IPS-20b (cell line): ENCODE measurements around the gene SUN1.

Source experiments
- H3K27ac ChIP-seq: one replicate; pipeline ENCODE4 v1.5.1; 2013; ENCODE audit warnings: low read length
- H3K27me3 ChIP-seq: 2 replicates; pipeline ENCODE4 v1.6.1; 2013; ENCODE audit warnings: mild to moderate bottlenecking, low read length, inconsistent platforms; ENCODE audit not compliant: insufficient read depth
- H3K36me3 ChIP-seq: 2 replicates; pipeline ENCODE4 v1.6.1; 2013; ENCODE audit warnings: low read depth, mild to moderate bottlenecking, inconsistent platforms, low read length, moderate library complexity; ENCODE audit not compliant: insufficient read depth
- H3K4me1 ChIP-seq: 2 replicates; pipeline ENCODE4 v1.6.1; 2013; ENCODE audit warnings: mild to moderate bottlenecking, control low read depth, inconsistent platforms, low read length, moderate library complexity; ENCODE audit not compliant: insufficient read depth
- H3K4me3 ChIP-seq: 2 replicates; pipeline ENCODE4 v1.5.1; 2013; ENCODE audit warnings: mild to moderate bottlenecking, low read length, inconsistent platforms
- H3K9ac ChIP-seq: 2 replicates; pipeline ENCODE4 v1.6.1; 2013; ENCODE audit warnings: low read depth, mild to moderate bottlenecking, inconsistent platforms, low read length, moderate library complexity
- H3K9me3 ChIP-seq: 2 replicates; pipeline ENCODE4 v1.6.1; 2013; ENCODE audit warnings: mild to moderate bottlenecking, low read depth, low read length, inconsistent platforms; ENCODE audit not compliant: insufficient read depth

The SUN1 gene

DNA sequence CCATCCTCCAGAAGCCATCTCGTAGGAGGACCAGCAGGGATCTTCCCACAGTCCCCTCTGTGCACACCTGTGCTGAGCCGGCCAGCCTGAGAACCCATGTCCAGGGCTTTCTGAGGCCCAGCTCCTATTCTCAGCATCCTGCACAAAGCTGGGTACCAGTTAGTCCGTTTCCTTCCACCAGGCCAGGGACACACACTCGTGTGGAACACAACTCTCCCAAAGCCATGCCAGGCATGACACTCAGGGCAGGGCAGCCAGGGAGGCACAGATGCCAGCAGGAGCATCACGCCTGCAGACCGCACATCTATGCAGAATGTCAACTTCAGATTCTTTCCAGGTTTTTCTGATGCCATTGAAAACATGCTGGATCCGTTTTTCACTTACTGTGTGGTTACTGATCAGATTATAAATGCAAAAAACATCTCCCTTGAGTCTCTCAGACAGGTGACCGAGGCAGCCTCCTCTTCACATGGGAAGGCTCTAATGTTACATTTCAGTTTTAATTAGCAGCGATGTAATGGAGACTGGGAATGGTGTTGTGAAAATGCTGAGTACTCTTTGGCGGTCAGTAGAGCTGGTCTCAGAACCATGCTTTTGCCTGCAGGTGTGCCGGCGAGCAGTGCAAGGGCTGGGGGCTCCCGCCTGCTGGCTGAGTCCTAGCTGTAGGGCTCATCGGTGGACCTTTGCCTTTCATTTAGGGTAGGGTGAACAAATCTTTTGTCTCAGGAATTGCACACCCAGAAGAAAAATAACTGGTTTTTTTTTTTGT lies 3.3 kb upstream of the SUN1 start:
- Histone ChIP-seq H3K9me3 (no peaks in the 10 kb centered on the region), H3K27me3 (no peaks in the 10 kb centered on the region), H3K4me3 (no peak overlapping the region), H3K36me3 (peaks cover 11% of the 10 kb centered on the region; the same call in 1 of the 2 replicates), H3K9ac (no peak overlapping the region), H3K27ac (no peak overlapping the region), H3K4me1 (peaks cover 16% of the 10 kb centered on the region; the same call in 1 of the 2 replicates)

DNA sequence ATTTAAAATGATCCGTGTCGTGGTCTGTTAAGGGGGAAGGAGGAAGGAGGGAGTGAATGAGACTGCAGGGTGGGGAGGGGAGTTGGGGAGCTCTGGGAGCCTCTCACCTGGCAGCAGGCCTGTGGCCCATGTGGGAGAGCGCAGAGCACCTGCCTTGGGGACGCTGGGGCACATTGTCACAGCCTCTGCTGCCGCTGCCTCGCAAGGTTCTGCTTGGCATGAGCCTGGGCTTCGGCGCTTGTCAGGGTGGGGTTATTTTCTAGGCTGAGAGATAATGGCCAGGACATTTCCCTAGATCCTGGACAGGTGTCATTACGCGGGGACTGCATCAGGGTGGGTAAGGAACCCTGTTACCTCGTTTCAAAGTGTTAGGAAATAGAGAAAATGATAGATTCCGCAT lies 2.2 kb upstream of the SUN1 start:
- no peaks in the 10 kb centered on the region for H3K9me3 ChIP-seq
- H3K4me1 ChIP-seq = peaks cover 16% of the 10 kb centered on the region; the same call in 1 of the 2 replicates
- H3K9ac ChIP-seq = no peak overlapping the region
- H3K4me3 ChIP-seq = no peak overlapping the region
- no peak overlapping the region for H3K27ac ChIP-seq
- no peaks in the 10 kb centered on the region for H3K27me3 ChIP-seq
- peaks cover 11% of the 10 kb centered on the region; the same call in 1 of the 2 replicates for H3K36me3 ChIP-seq

DNA sequence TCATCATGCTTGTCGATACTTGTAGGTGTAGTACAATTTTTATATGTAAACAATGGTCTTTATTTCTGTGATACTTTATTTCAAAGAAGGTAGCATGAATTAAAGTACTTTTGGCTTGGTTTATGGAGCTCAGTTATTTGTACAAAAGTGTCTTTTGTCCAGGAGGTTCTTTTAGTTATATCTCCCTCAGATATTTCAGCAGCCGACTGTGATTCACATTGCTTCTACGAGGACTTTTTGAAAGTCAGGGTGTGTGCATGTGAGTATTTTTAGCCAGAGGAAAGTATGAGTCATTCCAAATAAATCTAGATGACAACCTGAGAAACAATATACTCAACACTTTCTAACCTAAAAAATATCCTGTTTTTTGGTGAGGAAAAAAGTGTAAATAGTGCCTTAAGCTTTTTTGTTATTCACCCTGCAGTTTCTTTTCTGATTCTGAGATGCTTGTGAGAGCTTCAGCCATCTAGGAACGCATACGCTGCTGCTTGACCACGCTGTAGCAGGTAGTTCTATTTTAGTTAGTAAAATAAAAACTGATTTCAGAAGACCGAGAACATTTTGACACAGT lies 595 bp upstream of the SUN1 start:
- H3K4me3 ChIP-seq = 0 out of 2 replicates have a peak overlapping the region, but pooled peaks have one; percentile 9
- H3K36me3 ChIP-seq = peaks cover 18% of the 10 kb centered on the region
- peaks cover 16% of the 10 kb centered on the region for H3K4me1 ChIP-seq
- no peaks in the 10 kb centered on the region for H3K27me3 ChIP-seq
- H3K9ac ChIP-seq = peak overlapping the region; percentile 50; the same call in 1 of the 2 replicates
- H3K9me3 ChIP-seq = no peaks in the 10 kb centered on the region
- no peak overlapping the region for H3K27ac ChIP-seq

DNA sequence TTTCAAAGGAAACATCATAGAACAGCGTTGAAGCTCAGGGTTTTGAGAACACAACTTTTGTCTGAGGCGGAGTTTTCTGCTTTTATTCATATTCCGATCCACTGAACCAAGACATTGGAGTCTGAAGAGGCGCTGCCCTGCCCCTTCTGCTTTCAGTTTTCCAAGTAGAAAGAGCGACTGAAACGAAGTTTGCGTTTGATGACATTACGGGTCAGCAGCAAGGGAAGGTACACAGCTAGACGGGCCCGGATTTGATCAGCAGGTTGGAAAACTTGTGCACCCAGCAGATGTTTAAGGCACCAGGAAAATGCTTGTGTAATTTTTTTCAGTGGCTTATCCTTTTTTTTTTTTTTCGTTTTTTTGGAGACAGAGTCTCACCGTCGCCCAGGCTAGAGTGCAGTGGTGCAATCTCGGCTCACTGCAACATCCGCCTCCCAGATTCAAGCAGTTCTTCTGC lies 720 bp downstream of the SUN1 start:
- no peak overlapping the region for H3K9ac ChIP-seq
- peaks cover 29% of the 10 kb centered on the region for H3K36me3 ChIP-seq
- H3K27ac ChIP-seq = no peak overlapping the region

DNA sequence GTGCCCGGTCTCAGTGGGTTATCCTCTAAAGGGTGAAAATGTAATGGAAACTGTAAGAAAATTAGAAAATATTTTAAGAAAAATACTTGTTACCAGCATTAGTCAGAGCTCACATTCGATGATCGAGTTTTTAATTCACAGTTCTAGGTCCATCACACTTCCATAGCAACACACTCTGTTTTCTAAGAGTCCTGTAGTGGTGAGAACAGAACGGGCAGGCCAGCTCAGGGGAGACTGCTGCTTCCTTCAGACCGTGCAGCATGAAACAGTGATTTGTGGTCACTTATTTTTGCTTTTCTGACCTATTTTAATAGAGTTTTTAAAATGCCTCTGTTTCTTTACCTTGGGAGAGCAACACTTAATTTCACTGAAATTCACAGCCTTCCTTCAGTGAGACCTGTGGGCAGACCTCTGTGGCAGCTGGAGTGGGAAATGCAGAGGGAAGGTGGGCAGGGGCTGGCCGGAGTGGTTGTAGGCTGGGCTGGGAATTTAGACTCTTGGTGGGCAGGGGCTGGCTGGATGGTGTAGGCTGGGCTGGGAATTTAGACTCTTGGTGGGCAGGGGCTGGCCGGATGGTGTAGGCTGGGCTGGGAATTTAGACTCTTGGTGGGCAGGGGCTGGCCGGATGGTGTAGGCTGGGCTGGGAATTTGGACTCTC lies 1.5 kb downstream of the SUN1 start:
- no peak overlapping the region for H3K9ac ChIP-seq
- H3K4me3 ChIP-seq = no peak overlapping the region
- no peaks in the 10 kb centered on the region for H3K9me3 ChIP-seq
- no peaks in the 10 kb centered on the region for H3K27me3 ChIP-seq
- peaks cover 16% of the 10 kb centered on the region for H3K4me1 ChIP-seq
- peaks cover 32% of the 10 kb centered on the region for H3K36me3 ChIP-seq
- no peak overlapping the region for H3K27ac ChIP-seq

More for the DNA sequence above, 720 bp downstream of the SUN1 start:
- no peak overlapping the region for H3K4me3 ChIP-seq
- no peaks in the 10 kb centered on the region for H3K9me3 ChIP-seq
- H3K4me1 ChIP-seq = peaks cover 16% of the 10 kb centered on the region
- H3K27me3 ChIP-seq = no peaks in the 10 kb centered on the region

DNA sequence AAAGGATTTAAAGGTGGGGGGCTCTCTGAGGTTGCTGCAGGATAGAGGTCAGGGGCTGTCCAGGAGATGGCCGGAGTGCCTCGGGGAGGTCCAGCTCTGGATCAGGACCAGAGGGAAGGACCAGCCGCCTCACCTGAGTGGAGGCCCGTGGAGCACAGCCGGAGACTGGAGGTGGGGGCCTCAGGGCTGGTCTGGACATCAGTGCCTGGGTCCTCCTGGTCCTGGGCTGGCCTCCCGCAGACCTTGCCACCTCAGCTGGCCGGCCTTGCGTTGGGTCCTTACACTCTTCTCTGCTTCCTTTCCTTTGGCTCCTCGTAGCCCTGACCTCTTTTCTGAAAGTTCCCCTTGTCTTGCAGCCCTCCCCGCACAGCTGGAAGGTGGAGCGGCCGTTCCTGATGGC lies 2.0 kb downstream of the SUN1 start:
- Histone ChIP-seq H3K9me3 (no peaks in the 10 kb centered on the region), H3K9ac (no peak overlapping the region), H3K27ac (no peak overlapping the region), H3K36me3 (peaks cover 37% of the 10 kb centered on the region), H3K27me3 (no peaks in the 10 kb centered on the region), H3K4me3 (no peak overlapping the region), H3K4me1 (peaks cover 16% of the 10 kb centered on the region)

DNA sequence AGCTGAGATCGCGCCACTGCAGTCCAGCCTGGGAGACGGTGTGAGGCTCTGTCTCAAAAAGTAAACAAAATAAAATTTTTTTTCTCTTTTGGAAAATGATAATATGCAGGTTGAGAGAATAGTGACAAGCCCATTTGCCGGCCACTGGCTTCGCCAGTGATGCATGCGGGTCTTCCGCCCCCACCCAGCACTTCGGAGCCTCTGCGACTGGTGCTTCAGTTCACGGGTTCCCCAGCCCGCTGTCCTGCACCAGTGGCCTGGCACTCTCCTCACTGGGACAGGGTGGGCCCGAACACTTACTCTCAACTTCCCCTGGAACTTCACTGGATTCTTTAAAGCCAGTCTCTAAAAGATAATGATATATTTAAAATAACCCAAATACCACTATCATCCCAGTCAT lies 2.7 kb downstream of the SUN1 start:
- Histone ChIP-seq H3K9me3 (no peaks in the 10 kb centered on the region), H3K4me1 (peaks cover 16% of the 10 kb centered on the region), H3K9ac (no peak overlapping the region), H3K36me3 (peaks cover 45% of the 10 kb centered on the region), H3K27ac (no peak overlapping the region), H3K27me3 (no peaks in the 10 kb centered on the region), H3K4me3 (no peak overlapping the region)

DNA sequence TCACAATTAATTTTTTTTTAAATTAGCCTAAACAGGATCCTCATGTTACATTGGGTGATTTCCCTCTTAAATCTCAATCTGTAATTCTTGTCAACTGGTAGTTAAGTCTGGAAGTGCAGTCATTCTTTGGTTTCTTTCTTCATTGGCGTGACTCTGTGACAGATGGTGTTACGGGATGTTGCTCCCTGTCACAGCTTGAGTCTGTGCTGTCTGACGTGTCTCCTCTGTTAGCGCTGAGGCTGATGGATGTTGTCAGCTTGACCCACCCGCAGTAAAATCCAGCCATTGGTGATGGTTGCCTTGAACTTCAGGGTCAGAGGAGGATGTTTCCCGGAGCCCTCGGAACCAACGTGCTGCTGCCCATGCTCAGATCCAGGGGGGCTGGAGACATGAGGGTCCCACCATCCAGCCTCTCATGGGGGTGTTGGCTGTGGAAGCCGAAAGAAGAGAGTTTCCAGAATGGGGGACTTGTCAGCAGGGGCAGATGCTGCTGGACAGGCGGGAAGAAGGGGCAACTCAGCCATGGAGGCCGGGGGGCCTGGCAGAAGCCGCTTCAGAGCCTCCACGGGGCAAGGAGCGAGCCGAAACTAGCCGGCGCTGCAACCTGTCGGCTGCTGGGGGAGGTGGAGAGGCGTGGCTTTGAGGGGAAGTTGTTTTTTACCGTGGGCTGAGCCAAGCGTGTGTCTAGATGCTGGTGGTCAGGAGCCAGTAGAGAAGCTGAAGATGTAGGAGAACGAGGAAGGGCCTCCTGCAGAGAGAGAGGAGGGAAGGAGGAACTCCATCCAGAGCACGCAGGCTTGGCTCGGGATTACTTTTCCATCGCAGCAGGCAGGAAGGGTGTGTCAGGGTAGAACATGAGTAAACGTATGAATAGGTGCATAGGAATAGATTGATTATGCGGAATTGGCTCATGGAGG lies 3.5 kb downstream of the SUN1 start:
- Histone ChIP-seq H3K36me3 (peaks cover 49% of the 10 kb centered on the region), H3K27ac (no peak overlapping the region), H3K27me3 (no peaks in the 10 kb centered on the region), H3K9ac (no peak overlapping the region), H3K4me3 (no peak overlapping the region), H3K9me3 (no peaks in the 10 kb centered on the region), H3K4me1 (peaks cover 13% of the 10 kb centered on the region)

DNA sequence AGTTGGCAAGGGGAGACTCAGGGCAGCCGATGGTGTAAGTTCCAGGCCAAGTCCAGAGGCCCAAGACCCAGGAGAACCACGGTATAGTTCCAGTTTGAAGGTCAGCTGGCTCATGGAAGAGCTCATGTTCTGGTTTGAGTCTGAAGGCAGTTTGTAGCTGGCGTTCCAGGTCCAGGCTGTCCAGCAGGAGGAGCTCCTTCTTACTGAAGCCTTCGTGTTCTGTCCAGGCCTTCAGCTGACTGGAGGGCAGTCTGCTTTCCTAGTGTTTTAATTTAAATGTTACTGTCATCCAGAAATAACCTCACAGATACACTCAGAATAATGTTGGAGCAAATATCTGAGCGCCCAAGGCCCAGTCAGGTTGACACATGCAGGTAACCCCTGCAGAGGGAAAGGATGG lies 4.2 kb downstream of the SUN1 start:
- Histone ChIP-seq H3K27me3 (no peaks in the 10 kb centered on the region), H3K9me3 (no peaks in the 10 kb centered on the region), H3K4me1 (peaks cover 13% of the 10 kb centered on the region), H3K9ac (no peak overlapping the region), H3K36me3 (peaks cover 51% of the 10 kb centered on the region), H3K4me3 (no peak overlapping the region), H3K27ac (no peak overlapping the region)

DNA sequence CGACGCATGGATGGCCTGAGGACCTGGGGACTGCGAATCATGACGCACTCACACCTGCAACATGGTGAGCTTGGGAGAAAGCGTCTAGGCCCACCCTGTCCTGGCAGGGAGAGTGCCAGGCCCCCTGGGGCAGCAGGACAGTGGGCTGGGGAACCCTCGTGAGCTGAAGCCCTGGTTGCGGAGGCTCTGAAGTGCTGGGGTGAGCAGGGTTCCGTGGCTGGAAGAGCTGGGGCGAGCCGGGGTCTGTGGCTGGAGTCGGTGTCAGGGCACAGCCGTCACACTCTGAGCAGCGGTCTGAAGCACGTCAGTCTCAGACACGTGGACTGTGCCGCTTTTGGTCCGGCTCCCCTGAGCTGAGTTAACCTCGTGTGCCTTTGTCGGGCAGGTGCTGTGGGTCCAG lies 4.7 kb downstream of the SUN1 start:
- H3K27ac ChIP-seq = no peak overlapping the region
- no peaks in the 10 kb centered on the region for H3K9me3 ChIP-seq
- H3K27me3 ChIP-seq = no peaks in the 10 kb centered on the region
- H3K9ac ChIP-seq = no peak overlapping the region
- H3K4me3 ChIP-seq = no peak overlapping the region
- H3K36me3 ChIP-seq = peaks cover 56% of the 10 kb centered on the region
- H3K4me1 ChIP-seq = peaks cover 8% of the 10 kb centered on the region

DNA sequence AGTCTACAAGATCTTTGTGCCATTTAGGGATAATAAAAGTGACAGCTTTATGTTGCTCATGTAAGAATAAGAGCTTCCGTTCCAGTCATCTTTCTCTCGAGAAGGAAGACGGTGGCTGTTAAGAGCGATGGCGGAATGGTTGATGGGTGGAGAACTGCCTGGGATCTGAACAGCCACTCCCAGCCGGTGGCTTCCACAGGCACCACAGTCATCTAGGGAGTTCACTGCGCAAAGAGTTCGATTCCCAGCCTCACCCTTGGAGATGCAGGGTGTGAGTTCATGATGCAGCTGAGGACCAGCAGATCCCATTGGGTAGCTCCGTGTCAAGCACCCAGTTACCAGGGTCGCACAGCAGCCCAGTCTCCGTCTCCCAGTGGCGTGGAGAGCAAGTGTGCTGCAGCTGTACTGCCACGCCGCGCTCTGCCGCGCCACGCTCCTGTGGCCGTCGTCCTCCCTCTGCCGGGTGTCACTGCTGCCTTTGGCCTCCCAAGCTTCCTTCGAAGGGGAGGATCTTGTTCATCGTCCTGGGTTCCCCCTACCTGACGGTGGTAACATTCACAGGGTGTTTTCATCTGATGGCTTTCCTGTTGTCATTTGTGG lies 7.8 kb downstream of the SUN1 start:
- no peaks in the 10 kb centered on the region for H3K9me3 ChIP-seq
- no peak overlapping the region for H3K27ac ChIP-seq
- no peak overlapping the region for H3K4me3 ChIP-seq
- no peak overlapping the region for H3K9ac ChIP-seq
- H3K36me3 ChIP-seq = peaks cover 76% of the 10 kb centered on the region
- no peaks in the 10 kb centered on the region; the same call in 1 of the 2 replicates for H3K4me1 ChIP-seq
- H3K27me3 ChIP-seq = no peaks in the 10 kb centered on the region
